ENCODE measurements around the gene PLD2. TPM values are rescaled to one million over a fixed set of nuclear protein-coding genes. Genes with fewer than 3 reads are reported as not detected.
"Not testable (repeated sequence)": the region's sequence is repeated elsewhere in the genome, so short reads cannot be mapped to it uniquely, and the experiment has no call there.

PLD2 gene
- total RNA-seq, 4 donors from 2014 or later: 10.2 to 21.3 (median 15.7) TPM

GRCh38 chr17:4818276-4818675, 11.3 kb downstream of the PLD2 start:
- ATAC-seq: no peak
- H3K27me3 ChIP-seq: no peaks in the 10 kb centered on the region
- H3K4me1 ChIP-seq: no peaks in the 10 kb centered on the region
- no peaks in the 10 kb centered on the region for H3K9me3 ChIP-seq
- peaks cover 0 to 91% of the 10 kb centered on the region in 2 donors for H3K36me3 ChIP-seq
- H3K4me3 ChIP-seq: no peak overlapping the region
- 86% methylated on average over 7 of the region's 12 CpGs; no CpG with 5 or more reads in 1 of the 2 donors for whole genome bisulfite sequencing, 2 donors (ENCODE audit: low coverage in 1 of 2)
- H3K27ac ChIP-seq: no peak overlapping the region
- TF ChIP-seq, protein P1, sequence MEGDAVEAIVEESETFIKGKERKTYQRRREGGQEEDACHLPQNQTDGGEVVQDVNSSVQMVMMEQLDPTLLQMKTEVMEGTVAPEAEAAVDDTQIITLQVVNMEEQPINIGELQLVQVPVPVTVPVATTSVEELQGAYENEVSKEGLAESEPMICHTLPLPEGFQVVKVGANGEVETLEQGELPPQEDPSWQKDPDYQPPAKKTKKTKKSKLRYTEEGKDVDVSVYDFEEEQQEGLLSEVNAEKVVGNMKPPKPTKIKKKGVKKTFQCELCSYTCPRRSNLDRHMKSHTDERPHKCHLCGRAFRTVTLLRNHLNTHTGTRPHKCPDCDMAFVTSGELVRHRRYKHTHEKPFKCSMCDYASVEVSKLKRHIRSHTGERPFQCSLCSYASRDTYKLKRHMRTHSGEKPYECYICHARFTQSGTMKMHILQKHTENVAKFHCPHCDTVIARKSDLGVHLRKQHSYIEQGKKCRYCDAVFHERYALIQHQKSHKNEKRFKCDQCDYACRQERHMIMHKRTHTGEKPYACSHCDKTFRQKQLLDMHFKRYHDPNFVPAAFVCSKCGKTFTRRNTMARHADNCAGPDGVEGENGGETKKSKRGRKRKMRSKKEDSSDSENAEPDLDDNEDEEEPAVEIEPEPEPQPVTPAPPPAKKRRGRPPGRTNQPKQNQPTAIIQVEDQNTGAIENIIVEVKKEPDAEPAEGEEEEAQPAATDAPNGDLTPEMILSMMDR (IDR thresholded peaks at IDR 0.05): no peak
- TF ChIP-seq POLR2A (IDR thresholded peaks at IDR 0.05) (no peak), POLR2AphosphoS5 (IDR thresholded peaks at IDR 0.05) (no peak), EP300 (IDR thresholded peaks at IDR 0.05) (no peak)

DNA sequence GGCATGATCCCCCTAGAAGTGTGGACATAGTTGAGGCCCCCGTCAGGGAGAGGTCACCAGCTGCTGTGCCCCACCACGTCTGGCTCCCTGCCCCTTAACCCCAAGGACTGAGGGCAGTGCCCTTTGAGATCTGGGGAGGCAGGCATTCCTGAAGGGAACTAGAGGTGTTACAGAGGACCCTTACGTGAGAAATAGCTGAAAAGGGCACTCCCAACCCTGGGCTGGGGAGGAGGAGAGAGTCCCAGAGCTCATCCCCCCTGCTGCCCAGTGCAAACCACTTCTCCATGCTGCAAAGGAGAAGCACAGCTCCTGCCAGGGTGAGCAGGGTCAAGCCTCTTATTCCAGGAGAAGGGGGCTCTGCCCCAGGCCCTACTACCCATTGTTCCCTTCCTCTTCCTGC, 15.9 kb downstream of the PLD2 start:
- Histone ChIP-seq H3K4me3 (no peak overlapping the region), H3K36me3 (peaks cover 0 to 62% of the 10 kb centered on the region in 2 donors), H3K9me3 (no peaks in the 10 kb centered on the region), H3K27ac (no peak overlapping the region), H3K27me3 (no peaks in the 10 kb centered on the region), H3K4me1 (no peaks in the 10 kb centered on the region)
- no peak for TF ChIP-seq POLR2A (IDR thresholded peaks at IDR 0.05)
- TF ChIP-seq EP300 (IDR thresholded peaks at IDR 0.05): no peak
- TF ChIP-seq POLR2AphosphoS5 (IDR thresholded peaks at IDR 0.05): no peak
- no peak for ATAC-seq
- no CpG with 5 or more reads among the region's 3 CpGs for WGBS, 2 donors (ENCODE audit: low coverage in 1 of 2)

DNA sequence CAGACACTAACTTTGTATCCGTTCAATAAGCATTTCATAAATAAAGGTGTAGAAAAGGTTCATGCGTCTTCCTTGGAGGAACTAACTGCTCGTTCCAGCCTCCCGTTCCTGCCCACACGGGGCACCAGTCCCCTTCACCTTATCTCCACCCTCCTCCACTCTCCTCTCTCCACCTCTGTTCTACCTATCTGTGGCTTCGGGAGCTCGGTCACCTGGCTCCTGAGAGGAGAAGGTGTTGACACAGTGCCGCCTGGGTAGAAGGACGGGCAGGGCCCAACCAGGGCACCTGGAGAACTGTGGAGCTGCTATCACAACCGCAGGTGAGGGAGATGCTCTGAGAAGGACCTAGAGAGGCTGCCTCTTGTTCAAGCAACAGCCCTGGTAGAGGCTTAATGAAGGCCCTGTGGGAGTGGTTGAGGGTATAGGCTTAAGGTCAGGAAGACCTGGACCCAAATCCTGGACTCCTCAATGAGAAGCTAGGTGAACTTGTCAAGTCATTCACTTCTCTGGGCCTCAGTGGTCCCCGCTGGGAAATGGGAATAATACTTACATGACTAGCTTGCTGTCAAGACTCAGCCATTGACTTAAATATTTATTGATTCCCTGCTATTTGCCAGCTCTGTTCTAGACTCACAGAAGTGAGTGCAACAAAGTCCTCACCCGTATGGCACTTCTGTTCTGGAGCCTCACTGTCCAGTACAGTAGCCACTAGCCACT, 16.6 kb downstream of the PLD2 start:
- Histone ChIP-seq H3K36me3 (peaks cover 0 to 55% of the 10 kb centered on the region in 2 donors), H3K9me3 (no peaks in the 10 kb centered on the region), H3K4me1 (no peaks in the 10 kb centered on the region), H3K27me3 (no peaks in the 10 kb centered on the region), H3K4me3 (no peak overlapping the region), H3K27ac (no peak overlapping the region)
- TF ChIP-seq POLR2AphosphoS5 (IDR thresholded peaks at IDR 0.05) (no peak), POLR2A (IDR thresholded peaks at IDR 0.05) (no peak), EP300 (IDR thresholded peaks at IDR 0.05) (no peak)
- TF ChIP-seq, protein P1 (IDR thresholded peaks at IDR 0.05): no peak
- ATAC-seq: no peak
- 58 to 65% methylated on average over 7 to 8 of the region's 12 CpGs for WGBS, 2 donors (ENCODE audit: low coverage in 1 of 2)

GRCh38 chr17:4827399-4827798, 20.4 kb downstream of the PLD2 start:
- WGBS, 2 donors (ENCODE audit: low coverage in 1 of 2): 77 to 85% methylated on average over 5 to 6 of the region's 8 CpGs
- no peak for TF ChIP-seq EP300 (IDR thresholded peaks at IDR 0.05)
- TF ChIP-seq, protein P1 (IDR thresholded peaks at IDR 0.05): no peak
- TF ChIP-seq POLR2A (IDR thresholded peaks at IDR 0.05): no peak
- TF ChIP-seq POLR2AphosphoS5 (IDR thresholded peaks at IDR 0.05): no peak
- Histone ChIP-seq H3K4me1 (no peaks in the 10 kb centered on the region), H3K27ac (no peak overlapping the region), H3K4me3 (no peak overlapping the region), H3K27me3 (no peaks in the 10 kb centered on the region), H3K9me3 (no peaks in the 10 kb centered on the region), H3K36me3 (peaks cover 0 to 16% of the 10 kb centered on the region in 2 donors)
- ATAC-seq: no peak

DNA sequence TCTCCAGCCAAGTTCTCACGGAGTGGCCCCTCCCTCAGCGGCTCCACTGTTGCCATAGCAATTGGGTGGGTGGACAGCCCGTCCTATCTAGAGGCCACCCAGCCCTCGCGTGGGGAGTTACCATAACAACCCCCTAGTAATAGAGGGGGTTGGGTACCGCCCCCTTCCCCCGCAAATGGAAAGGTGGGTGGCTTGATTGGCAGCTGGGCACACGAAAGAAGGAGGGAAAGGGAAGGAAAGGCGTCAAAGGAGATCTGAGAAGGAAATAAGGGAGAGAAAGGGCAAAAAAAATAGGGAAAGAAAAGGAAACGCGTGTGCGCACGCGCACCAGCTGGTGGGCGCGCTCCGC, 25.9 kb downstream of the PLD2 start:
- not testable (repeated sequence) for H3K27me3 ChIP-seq, H3K9me3 ChIP-seq, H3K36me3 ChIP-seq
- 1 to 2% methylated on average over 7 to 9 of the region's 17 CpGs for WGBS, 2 donors (ENCODE audit: low coverage in 1 of 2)
- H3K27ac ChIP-seq: peak overlapping the region in 3 of 4 donors; percentile 76 to 93 (median 91)
- H3K4me1 ChIP-seq: peaks cover 0 to 41% (median 16%) of the 10 kb centered on the region in 3 donors
- peak; percentile 13 for ATAC-seq
- H3K4me3 ChIP-seq: peak overlapping the region; percentile 58 to 98

Data from gastroesophageal sphincter (tissue), 4 donors.